Fibroblast of lung (primary cell): Measurements from ENCODE around the gene RREB1. TPM values are rescaled to one million over a fixed set of nuclear protein-coding genes. Genes with fewer than 3 reads are reported as not detected.
A peak's percentile ranks its signal among the peaks of the same experiment; 100 is the strongest.

Experiments used
- DNase-seq, 2 donors: peaks; one replicate each; pipeline versions ENCODE4 v3.0.0 to v3.0.0-alpha.2; 2010; ENCODE audit warnings: low read depth in 2 of 2
- H2AFZ ChIP-seq: 2 replicates; pipeline ENCODE4 v1.5.1; 2012; ENCODE audit warnings: low read length, control low read depth, inconsistent platforms
- H3K27ac ChIP-seq: 2 replicates; pipeline ENCODE4 v1.5.1; 2011; ENCODE audit warnings: low read length, control low read depth; ENCODE audit not compliant: insufficient read depth
- H3K27me3 ChIP-seq: 2 replicates; pipeline ENCODE4 v1.5.1; 2011; ENCODE audit warnings: mild to moderate bottlenecking, low read length; ENCODE audit not compliant: control insufficient read depth, insufficient read depth
- H3K36me3 ChIP-seq: 2 replicates; pipeline ENCODE4 v1.5.1; 2011; ENCODE audit warnings: low read length; ENCODE audit not compliant: control insufficient read depth, insufficient read depth
- H3K4me1 ChIP-seq: 2 replicates; pipeline ENCODE4 v1.5.1; 2011; ENCODE audit warnings: low read length; ENCODE audit not compliant: control insufficient read depth, insufficient read depth; ENCODE audit errors: extremely low read depth
- H3K4me2 ChIP-seq: 2 replicates; pipeline ENCODE4 v1.5.1; 2011; ENCODE audit warnings: low read length, control low read depth; ENCODE audit not compliant: insufficient read depth; ENCODE audit errors: extremely low read depth
- H3K4me3 ChIP-seq, 4 experiments: fragments of 200-600 bp in 1 of 4; sonication (generic) in 1 of 4; replicated peaks in 1 of 4; 2 replicates each; pipeline ENCODE4 v1.5.1; 2011 to 2016; ENCODE audit warnings: low read length in 4 of 4, low read depth in 3 of 4, mild to moderate bottlenecking in 3 of 4, control low read depth in 2 of 4, inconsistent platforms in 1 of 4, mixed read lengths in 1 of 4; ENCODE audit not compliant: insufficient read depth in 1 of 4; ENCODE audit errors: control extremely low read depth in 1 of 4
- H3K79me2 ChIP-seq: 2 replicates; pipeline ENCODE4 v1.5.1; 2012; ENCODE audit warnings: mild to moderate bottlenecking, low read length, inconsistent platforms; ENCODE audit not compliant: control insufficient read depth, insufficient read depth
- H3K9ac ChIP-seq: 2 replicates; pipeline ENCODE4 v1.5.1; 2011; ENCODE audit warnings: mild to moderate bottlenecking, low read length, control low read depth; ENCODE audit not compliant: insufficient read depth
- H3K9me3 ChIP-seq: 2 replicates; pipeline ENCODE4 v1.5.1; 2012; ENCODE audit warnings: low read depth, low read length; ENCODE audit not compliant: control insufficient read depth, insufficient read depth
- H4K20me1 ChIP-seq: 2 replicates; pipeline ENCODE4 v1.5.1; 2011; ENCODE audit warnings: low read length; ENCODE audit not compliant: control insufficient read depth, insufficient read depth; ENCODE audit errors: extremely low read depth
- EZH2 ChIP-seq: IDR thresholded peaks from 2 replicates; pipeline ENCODE4 v1.5.1; 2012; ENCODE audit warnings: low read length, control low read depth, mild to moderate bottlenecking; ENCODE audit errors: missing control alignments
- polyA plus RNA-seq, 2 donors: library from polyadenylated mRNA; depleted of rRNA in 1 of 2; stranded (reverse) in 1 of 2; unstranded in 1 of 2; fragments of >200 nt; gene quantifications; 2 replicates each; pipeline ENCODE4 v1.2.1, GENCODE V29; 2011 to 2012; ENCODE audit warnings: missing spikeins in 1 of 2
- total RNA-seq: library from RNA; depleted of rRNA; stranded (reverse); fragments of >200 nt; gene quantifications from 2 replicates; pipeline ENCODE4 v1.2.1, GENCODE V29; 2014
- TF ChIP-seq, protein P1 (sequence below), 2 donors: IDR thresholded peaks in 1 of 2; conservative IDR thresholded peaks in 1 of 2; 1 replicate in 1 of 2; 2 replicates in 1 of 2; pipeline ENCODE4 v1.5.1; 2011 to 2012; ENCODE audit warnings: low read length in 2 of 2, control low read depth in 1 of 2, inconsistent platforms in 1 of 2, low read depth in 1 of 2, mild to moderate bottlenecking in 1 of 2

Gene RREB1
- total and polyA plus RNA-seq, 2 donors (not counting 1 experiment from before 2014, with no cell fraction given), result 2.4 to 18.8 TPM

DNA sequence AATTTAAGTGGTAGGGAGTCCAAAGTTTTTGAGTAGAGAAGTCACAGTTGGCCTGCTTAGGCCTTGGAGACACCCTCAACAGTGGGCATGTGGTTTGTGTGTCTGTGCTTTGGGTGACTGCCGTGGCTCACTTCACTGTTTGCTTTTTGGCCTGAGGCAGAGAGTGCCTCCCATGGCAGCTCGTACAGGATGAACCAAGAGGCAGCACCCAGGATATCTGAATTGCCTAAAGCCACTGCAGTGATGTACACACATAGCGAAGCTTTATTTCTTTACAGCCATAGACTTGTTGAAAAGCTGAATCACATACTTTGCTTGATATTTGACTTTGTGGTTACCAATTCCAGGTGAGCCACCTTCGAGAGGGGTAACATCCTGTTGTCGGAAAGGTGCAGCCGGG is 21.6 kb downstream of the RREB1 start:
- Histone ChIP-seq H4K20me1 (peaks cover 2% of the 10 kb centered on the region), H3K4me2 (no peak overlapping the region), H3K36me3 (peaks cover 2% of the 10 kb centered on the region), H3K4me1 (no peaks in the 10 kb centered on the region), H3K4me3 (no peak overlapping the region), H3K27me3 (no peaks in the 10 kb centered on the region), H3K9ac (no peak overlapping the region), H3K27ac (no peak overlapping the region), H3K79me2 (peaks cover 91% of the 10 kb centered on the region), H3K9me3 (no peaks in the 10 kb centered on the region), H2AFZ (no peak overlapping the region)
- TF ChIP-seq EZH2, result no peak
- TF ChIP-seq, protein P1, sequence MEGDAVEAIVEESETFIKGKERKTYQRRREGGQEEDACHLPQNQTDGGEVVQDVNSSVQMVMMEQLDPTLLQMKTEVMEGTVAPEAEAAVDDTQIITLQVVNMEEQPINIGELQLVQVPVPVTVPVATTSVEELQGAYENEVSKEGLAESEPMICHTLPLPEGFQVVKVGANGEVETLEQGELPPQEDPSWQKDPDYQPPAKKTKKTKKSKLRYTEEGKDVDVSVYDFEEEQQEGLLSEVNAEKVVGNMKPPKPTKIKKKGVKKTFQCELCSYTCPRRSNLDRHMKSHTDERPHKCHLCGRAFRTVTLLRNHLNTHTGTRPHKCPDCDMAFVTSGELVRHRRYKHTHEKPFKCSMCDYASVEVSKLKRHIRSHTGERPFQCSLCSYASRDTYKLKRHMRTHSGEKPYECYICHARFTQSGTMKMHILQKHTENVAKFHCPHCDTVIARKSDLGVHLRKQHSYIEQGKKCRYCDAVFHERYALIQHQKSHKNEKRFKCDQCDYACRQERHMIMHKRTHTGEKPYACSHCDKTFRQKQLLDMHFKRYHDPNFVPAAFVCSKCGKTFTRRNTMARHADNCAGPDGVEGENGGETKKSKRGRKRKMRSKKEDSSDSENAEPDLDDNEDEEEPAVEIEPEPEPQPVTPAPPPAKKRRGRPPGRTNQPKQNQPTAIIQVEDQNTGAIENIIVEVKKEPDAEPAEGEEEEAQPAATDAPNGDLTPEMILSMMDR (conservative IDR thresholded peaks at IDR 0.05 in 1 of 2, IDR thresholded peaks at IDR 0.05 in 1 of 2; ENCODE audit: low read depth in 1 of 2, low read length in 2 of 2), result no peak
- no peak for DNase-seq

DNA sequence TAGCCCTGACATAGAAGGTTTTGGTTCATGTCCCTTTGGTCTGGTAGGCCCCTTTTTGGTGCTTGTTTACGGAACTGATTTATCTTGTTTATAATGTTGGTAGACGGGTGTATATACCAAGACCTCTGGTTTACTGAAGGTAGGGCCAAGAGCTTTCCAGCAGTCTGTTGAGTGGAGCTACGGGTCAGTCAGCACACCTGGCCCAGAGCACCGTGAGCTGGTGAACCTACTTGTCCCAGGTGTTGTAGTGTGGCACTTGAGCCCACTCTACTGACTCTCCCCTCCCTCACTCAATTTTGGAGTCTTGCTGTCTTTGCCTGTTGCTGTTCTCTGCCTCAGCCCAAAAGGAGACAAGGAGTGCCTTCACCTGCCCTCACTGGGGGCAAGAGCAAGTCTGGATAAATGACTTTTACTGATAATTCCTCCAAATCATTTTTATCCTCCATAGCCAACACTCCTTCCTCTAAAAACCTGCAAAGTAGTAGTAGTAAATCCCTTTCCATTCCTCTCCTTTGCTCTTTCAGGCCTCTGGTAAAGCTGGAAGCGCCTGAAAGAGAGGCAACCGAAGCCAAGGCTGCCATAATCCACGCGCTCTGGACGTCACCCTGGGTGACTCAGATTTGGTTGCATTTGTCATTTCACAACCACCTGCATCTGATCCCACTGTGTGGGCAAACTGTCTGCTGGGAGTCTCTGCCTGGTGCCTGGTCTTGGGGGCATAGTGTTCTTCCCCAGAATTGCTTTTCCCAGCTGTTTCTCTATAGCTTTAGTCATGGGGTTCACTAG is 22.2 kb downstream of the RREB1 start:
- H3K79me2 ChIP-seq, result peaks cover 91% of the 10 kb centered on the region
- H3K4me1 ChIP-seq, result no peaks in the 10 kb centered on the region
- TF ChIP-seq, protein P1 (conservative IDR thresholded peaks at IDR 0.05 in 1 of 2, IDR thresholded peaks at IDR 0.05 in 1 of 2; ENCODE audit: low read depth in 1 of 2, low read length in 2 of 2), result no peak
- no peak for TF ChIP-seq EZH2
- H2AFZ ChIP-seq, result no peak overlapping the region
- H3K27me3 ChIP-seq, result no peaks in the 10 kb centered on the region
- H4K20me1 ChIP-seq, result peaks cover 2% of the 10 kb centered on the region
- no peak overlapping the region for H3K9ac ChIP-seq
- H3K4me2 ChIP-seq, result no peak overlapping the region
- peaks cover 2% of the 10 kb centered on the region for H3K36me3 ChIP-seq
- H3K9me3 ChIP-seq, result no peaks in the 10 kb centered on the region
- H3K4me3 ChIP-seq, result no peak overlapping the region
- peak; percentile 67 to 77 for DNase-seq
- H3K27ac ChIP-seq, result no peak overlapping the region

DNA sequence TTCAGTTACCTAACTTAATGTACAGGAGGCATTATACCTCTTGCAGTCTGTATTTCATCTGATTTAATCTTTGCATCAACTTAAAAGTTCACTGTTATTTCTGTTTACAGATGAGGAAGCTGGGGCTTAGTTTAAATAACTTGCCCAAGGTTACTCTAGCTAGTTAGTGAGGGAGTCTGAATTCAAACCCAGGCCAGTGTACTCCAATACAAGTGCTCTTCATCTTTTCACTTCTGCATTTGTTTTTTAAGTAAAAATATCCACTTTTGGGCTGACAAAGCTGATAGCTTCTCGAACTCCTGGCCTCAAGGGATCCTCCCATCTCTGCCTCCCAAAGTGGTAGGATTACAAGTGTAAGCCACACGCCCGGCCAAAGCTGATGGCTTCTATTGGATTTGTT is 23.6 kb downstream of the RREB1 start:
- H3K36me3 ChIP-seq, result peaks cover 2% of the 10 kb centered on the region
- TF ChIP-seq, protein P1 (conservative IDR thresholded peaks at IDR 0.05 in 1 of 2, IDR thresholded peaks at IDR 0.05 in 1 of 2; ENCODE audit: low read depth in 1 of 2, low read length in 2 of 2), result no peak
- TF ChIP-seq EZH2, result no peak
- peaks cover 91% of the 10 kb centered on the region for H3K79me2 ChIP-seq
- H2AFZ ChIP-seq, result no peak overlapping the region
- H3K4me1 ChIP-seq, result peaks cover 2% of the 10 kb centered on the region
- no peak for DNase-seq
- H4K20me1 ChIP-seq, result peaks cover 2% of the 10 kb centered on the region
- no peak overlapping the region for H3K9ac ChIP-seq
- no peaks in the 10 kb centered on the region for H3K9me3 ChIP-seq
- H3K4me2 ChIP-seq, result no peak overlapping the region
- no peak overlapping the region for H3K4me3 ChIP-seq
- H3K27ac ChIP-seq, result no peak overlapping the region
- no peaks in the 10 kb centered on the region for H3K27me3 ChIP-seq
